HuH-7 (cell line): Measurements from ENCODE around the gene SSR3.
"Not testable (repeated sequence)": the region's sequence is repeated elsewhere in the genome, so short reads cannot be mapped to it uniquely, and the experiment has no call there.

Experiments used
- DNase-seq: peaks from one replicate; pipeline ENCODE4 v3.0.0; 2011; ENCODE audit warnings: low spot score

The SSR3 gene

GRCh38 chr3:156554842-156555687, at the start of gene SSR3:
TSS of gene SSR3 (minus strand) at chr3:156555117. CDS start at chr3:156555089, 28 bp downstream.
- peak; percentile 75 for DNase-seq

- DNase-seq, result no peak
Measured at GRCh38 chr3:156604064-156604641, 49.2 kb upstream of the SSR3 start.

- DNase-seq, result no peak
Measured at GRCh38 chr3:156603379-156604017, 48.6 kb upstream of the SSR3 start.

GRCh38 chr3:156602424-156602823, 47.5 kb upstream of the SSR3 start:
- DNase-seq, result no peak

GRCh38 chr3:156601497-156601896, 46.6 kb upstream of the SSR3 start:
- DNase-seq, result no peak

GRCh38 chr3:156600834-156601233, 45.9 kb upstream of the SSR3 start:
- DNase-seq, result no peak

- no peak for DNase-seq
Measured at GRCh38 chr3:156599089-156599874, 44.4 kb upstream of the SSR3 start.

- peak; percentile 37 for DNase-seq
Measured at GRCh38 chr3:156598413-156598812, 43.5 kb upstream of the SSR3 start.

GRCh38 chr3:156594219-156594683, 39.3 kb upstream of the SSR3 start:
- DNase-seq, result no peak

- DNase-seq, result no peak
Measured at GRCh38 chr3:156593814-156594213, 38.9 kb upstream of the SSR3 start.

GRCh38 chr3:156589806-156590205, 34.9 kb upstream of the SSR3 start:
- not testable (repeated sequence) for DNase-seq

GRCh38 chr3:156587760-156588069, 32.8 kb upstream of the SSR3 start:
- DNase-seq, result no peak

- DNase-seq, result no peak
Measured at GRCh38 chr3:156586905-156587759, 32.2 kb upstream of the SSR3 start.

- no peak for DNase-seq
Measured at GRCh38 chr3:156583469-156583868, 28.6 kb upstream of the SSR3 start.

GRCh38 chr3:156582532-156583183, 27.7 kb upstream of the SSR3 start:
- no peak for DNase-seq

GRCh38 chr3:156581954-156582353, 27.0 kb upstream of the SSR3 start:
- no peak for DNase-seq

GRCh38 chr3:156581033-156581432, 26.1 kb upstream of the SSR3 start:
- DNase-seq, result no peak

GRCh38 chr3:156579427-156579851, 24.5 kb upstream of the SSR3 start:
- no peak for DNase-seq

GRCh38 chr3:156577736-156578135, 22.8 kb upstream of the SSR3 start:
- DNase-seq, result no peak

- no peak for DNase-seq
Measured at GRCh38 chr3:156576651-156577348, 21.9 kb upstream of the SSR3 start.
